ENCODE measurements around the gene CNIH2. TPM values are rescaled to one million over a fixed set of nuclear protein-coding genes. Genes with fewer than 3 reads are reported as not detected.

CNIH2 gene
- total RNA-seq, 4 donors from 2014 or later: 0.41 TPM; not detected in 3

- no peak for DNase-seq
- H3K27ac ChIP-seq: no peak overlapping the region
- WGBS, 2 donors (ENCODE audit: low coverage in 1 of 2): 87% methylated on average over 4 of the region's 4 CpGs; no CpG with 5 or more reads in 1 of the 2 donors
Observed at GRCh38 chr11:66321606-66322005, 43.6 kb downstream of the CNIH2 start.

DNA sequence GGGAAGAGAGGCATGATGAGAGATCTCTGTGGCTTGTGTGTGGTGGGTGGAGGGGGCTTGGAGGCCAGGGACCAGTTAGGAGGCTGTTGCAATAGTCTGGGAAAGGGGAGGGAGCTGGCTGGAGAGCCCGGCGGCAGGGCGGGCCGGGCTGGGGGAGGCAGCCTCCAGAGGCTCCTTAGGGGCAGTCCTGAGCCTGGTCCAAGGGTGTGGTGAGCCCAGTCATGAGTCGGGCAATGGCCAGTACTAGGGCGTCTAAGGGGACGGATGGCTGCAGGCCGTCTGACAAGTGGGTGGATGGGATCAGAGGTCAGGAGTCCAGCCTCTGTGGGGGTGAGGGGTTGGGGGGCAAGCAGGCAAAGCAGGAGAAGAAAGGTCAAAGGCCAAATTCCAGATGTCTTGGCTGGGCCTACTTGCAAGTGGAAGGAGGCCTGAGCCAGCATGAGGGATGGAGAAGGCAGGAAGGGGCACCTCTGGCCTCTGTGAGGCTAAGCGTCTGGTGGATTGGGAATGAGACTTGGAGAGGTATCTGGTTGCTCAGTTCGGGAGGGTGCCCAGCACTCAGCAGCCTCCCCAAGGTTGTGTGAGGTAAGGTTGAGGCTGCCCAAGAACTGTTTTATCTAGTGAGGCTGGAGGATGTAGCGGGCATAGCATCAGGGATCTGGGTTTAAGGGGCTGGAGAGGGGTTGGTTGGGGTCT, 44.9 kb downstream of the CNIH2 start:
- DNase-seq: no peak
- no peak for TF ChIP-seq POLR2AphosphoS5 (IDR thresholded peaks at IDR 0.05)
- TF ChIP-seq, protein P1, sequence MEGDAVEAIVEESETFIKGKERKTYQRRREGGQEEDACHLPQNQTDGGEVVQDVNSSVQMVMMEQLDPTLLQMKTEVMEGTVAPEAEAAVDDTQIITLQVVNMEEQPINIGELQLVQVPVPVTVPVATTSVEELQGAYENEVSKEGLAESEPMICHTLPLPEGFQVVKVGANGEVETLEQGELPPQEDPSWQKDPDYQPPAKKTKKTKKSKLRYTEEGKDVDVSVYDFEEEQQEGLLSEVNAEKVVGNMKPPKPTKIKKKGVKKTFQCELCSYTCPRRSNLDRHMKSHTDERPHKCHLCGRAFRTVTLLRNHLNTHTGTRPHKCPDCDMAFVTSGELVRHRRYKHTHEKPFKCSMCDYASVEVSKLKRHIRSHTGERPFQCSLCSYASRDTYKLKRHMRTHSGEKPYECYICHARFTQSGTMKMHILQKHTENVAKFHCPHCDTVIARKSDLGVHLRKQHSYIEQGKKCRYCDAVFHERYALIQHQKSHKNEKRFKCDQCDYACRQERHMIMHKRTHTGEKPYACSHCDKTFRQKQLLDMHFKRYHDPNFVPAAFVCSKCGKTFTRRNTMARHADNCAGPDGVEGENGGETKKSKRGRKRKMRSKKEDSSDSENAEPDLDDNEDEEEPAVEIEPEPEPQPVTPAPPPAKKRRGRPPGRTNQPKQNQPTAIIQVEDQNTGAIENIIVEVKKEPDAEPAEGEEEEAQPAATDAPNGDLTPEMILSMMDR (IDR thresholded peaks at IDR 0.05): no peak
- no peaks in the 10 kb centered on the region for H3K36me3 ChIP-seq
- 87 to 90% methylated on average over 2 to 11 of the region's 11 CpGs for WGBS, 2 donors (ENCODE audit: low coverage in 1 of 2)
- intact Hi-C loops (cut with DNase I; ENCODE audit: low total_unique reads) (no loop called here), in situ Hi-C loops (cut with MboI; ENCODE audit: low pct_ligation_motif_present in 1 of 4, low pct_unique_long_range_greater_than_20kb in 1 of 4, low sequenced_read_pairs in 3 of 4) (no loop called here)
- no peak overlapping the region for H3K27ac ChIP-seq
- H3K4me3 ChIP-seq: no peak overlapping the region
- peaks cover 13 to 25% (median 23%) of the 10 kb centered on the region in 4 donors for H3K4me1 ChIP-seq
- no peaks in the 10 kb centered on the region for H3K27me3 ChIP-seq
- no peaks in the 10 kb centered on the region for H3K9me3 ChIP-seq

More at GRCh38 chr11:66321606-66322005, 43.6 kb downstream of the CNIH2 start:
- TF ChIP-seq POLR2A (IDR thresholded peaks at IDR 0.05): no peak
- TF ChIP-seq, protein P1 (IDR thresholded peaks at IDR 0.05): no peak
- no peak for TF ChIP-seq EP300 (IDR thresholded peaks at IDR 0.05; ENCODE audit: low read depth)
- no peak for TF ChIP-seq POLR2AphosphoS5 (IDR thresholded peaks at IDR 0.05)
- Histone ChIP-seq H3K4me1 (peaks cover 14 to 29% (median 23%) of the 10 kb centered on the region in 4 donors), H3K27me3 (no peaks in the 10 kb centered on the region), H3K36me3 (no peaks in the 10 kb centered on the region), H3K9me3 (no peaks in the 10 kb centered on the region), H3K4me3 (no peak overlapping the region)
- intact Hi-C loops (cut with DNase I; ENCODE audit: low total_unique reads): no loop called here
- in situ Hi-C loops (cut with MboI; ENCODE audit: low pct_ligation_motif_present in 1 of 4, low pct_unique_long_range_greater_than_20kb in 1 of 4, low sequenced_read_pairs in 3 of 4): no loop called here

- peaks cover 14 to 25% (median 23%) of the 10 kb centered on the region in 4 donors for H3K4me1 ChIP-seq
- H3K36me3 ChIP-seq: no peaks in the 10 kb centered on the region
- in situ Hi-C loops (cut with MboI; ENCODE audit: low pct_ligation_motif_present in 1 of 4, low pct_unique_long_range_greater_than_20kb in 1 of 4, low sequenced_read_pairs in 3 of 4): no loop called here
- no peak overlapping the region for H3K4me3 ChIP-seq
- TF ChIP-seq POLR2A (IDR thresholded peaks at IDR 0.05): no peak
- no peak for TF ChIP-seq POLR2AphosphoS5 (IDR thresholded peaks at IDR 0.05)
- no peak for TF ChIP-seq EP300 (IDR thresholded peaks at IDR 0.05; ENCODE audit: low read depth)
- TF ChIP-seq, protein P1 (IDR thresholded peaks at IDR 0.05): no peak
- no peak overlapping the region for H3K27ac ChIP-seq
- intact Hi-C loops (cut with DNase I; ENCODE audit: low total_unique reads): no loop called here
- 55 to 100% methylated on average over 1 of the region's 1 CpG for WGBS, 2 donors (ENCODE audit: low coverage in 1 of 2)
- no peaks in the 10 kb centered on the region for H3K27me3 ChIP-seq
- H3K9me3 ChIP-seq: no peaks in the 10 kb centered on the region
- no peak for DNase-seq
Observed at GRCh38 chr11:66323684-66324083, 45.7 kb downstream of the CNIH2 start.

DNA sequence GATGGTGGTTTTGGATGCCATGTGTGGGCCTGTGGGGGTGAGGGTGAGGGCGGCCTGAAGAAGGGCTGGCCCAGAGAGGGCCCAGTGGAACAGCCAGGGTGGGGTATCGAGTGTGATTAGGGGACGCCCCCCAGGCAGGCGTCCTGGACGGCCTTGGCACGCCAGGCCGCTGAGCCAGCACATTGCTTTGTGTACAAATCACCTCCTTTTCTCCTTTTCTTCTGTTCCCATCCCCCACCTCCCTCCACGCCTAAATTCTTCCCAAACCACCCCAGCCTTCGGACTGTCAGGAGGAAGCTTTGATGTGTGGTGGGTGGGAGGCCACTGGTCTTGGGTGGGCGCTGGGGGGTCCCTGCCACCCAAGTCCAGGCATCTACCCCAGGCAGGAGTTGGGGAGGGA, 46.7 kb downstream of the CNIH2 start:
- no peak for DNase-seq
- WGBS, 2 donors (ENCODE audit: low coverage in 1 of 2): 78% methylated on average over 10 of the region's 10 CpGs; no CpG with 5 or more reads in 1 of the 2 donors
- H3K9me3 ChIP-seq: no peaks in the 10 kb centered on the region
- no peaks in the 10 kb centered on the region for H3K27me3 ChIP-seq
- no peak overlapping the region for H3K27ac ChIP-seq
- intact Hi-C loops (cut with DNase I; ENCODE audit: low total_unique reads) (no loop called here), in situ Hi-C loops (cut with MboI; ENCODE audit: low pct_ligation_motif_present in 1 of 4, low pct_unique_long_range_greater_than_20kb in 1 of 4, low sequenced_read_pairs in 3 of 4) (no loop called here)
- H3K4me1 ChIP-seq: peaks cover 16 to 26% (median 22%) of the 10 kb centered on the region in 4 donors
- TF ChIP-seq, protein P1 (IDR thresholded peaks at IDR 0.05): no peak
- TF ChIP-seq POLR2A (IDR thresholded peaks at IDR 0.05): no peak
- H3K4me3 ChIP-seq: no peak overlapping the region
- no peaks in the 10 kb centered on the region for H3K36me3 ChIP-seq
